Suprapubic skin (tissue), 4 donors: ENCODE data around the gene CDON. TPM values are rescaled to one million over a fixed set of nuclear protein-coding genes. Genes with fewer than 3 reads are reported as not detected.

Source experiments
- DNase-seq, 2 donors: peaks; one replicate each; pipeline ENCODE4 v3.0.0-alpha.2; 2019; ENCODE audit warnings: low spot score in 2 of 2
- H3K27ac ChIP-seq: fragments of 200-600 bp; sonication (generic); one replicate; pipeline ENCODE4 v1.5.1; 2019
- H3K27me3 ChIP-seq: fragments of 200-600 bp; sonication (generic); one replicate; pipeline ENCODE4 v1.5.1; 2019
- H3K36me3 ChIP-seq: fragments of 200-600 bp; sonication (generic); one replicate; pipeline ENCODE4 v1.5.1; 2019
- H3K4me1 ChIP-seq: fragments of 200-600 bp; sonication (generic); one replicate; pipeline ENCODE4 v1.5.1; 2019
- H3K4me3 ChIP-seq: fragments of 200-600 bp; sonication (generic); one replicate; pipeline ENCODE4 v1.5.1; 2019; ENCODE audit warnings: mild to moderate bottlenecking
- H3K9me3 ChIP-seq: fragments of 200-600 bp; sonication (generic); one replicate; pipeline ENCODE4 v1.5.1; 2019
- CTCF ChIP-seq, 2 donors: fragments of 200-600 bp in 1 of 2; fragments of 450-650 bp in 1 of 2; sonication (generic) in 1 of 2; IDR thresholded peaks; one replicate each; pipeline ENCODE4 v1.5.1; 2016 to 2019; ENCODE audit warnings: antibody characterized with exemption in 2 of 2, mild to moderate bottlenecking in 1 of 2, moderate library complexity in 1 of 2
- EP300 ChIP-seq: sonication (generic); formaldehyde crosslinking; IDR thresholded peaks from one replicate; pipeline ENCODE4 v1.6.1; 2017; ENCODE audit warnings: antibody characterized with exemption
- POLR2A ChIP-seq, 2 donors: fragments of 450-650 bp; IDR thresholded peaks; one replicate each; pipeline ENCODE4 v1.6.1; 2017; ENCODE audit warnings: antibody characterized with exemption in 2 of 2, mild to moderate bottlenecking in 2 of 2, moderate library complexity in 2 of 2
- POLR2AphosphoS5 ChIP-seq, 3 donors: sonication (generic); formaldehyde crosslinking; IDR thresholded peaks; one replicate each; pipeline ENCODE4 v1.6.1; 2017; ENCODE audit warnings: antibody characterized with exemption in 3 of 3
- WGBS: methylation state at CpG from one replicate; pipeline ENCODE4 v1.1.5; 2018; 5-methylcytosine and 5-hydroxymethylcytosine counted together
- total RNA-seq, 4 donors: library from RNA; depleted of rRNA; stranded (reverse); fragments of >200 nt; gene quantifications; one replicate each; pipeline ENCODE4 v1.1.0, GENCODE V29; 2016

CDON gene
- total RNA-seq, 4 donors from 2014 or later, result 27.6 to 67.4 (median 43.1) TPM

- TF ChIP-seq POLR2AphosphoS5 (IDR thresholded peaks at IDR 0.05) (no peak), EP300 (no peak), POLR2A (IDR thresholded peaks at IDR 0.05) (no peak), CTCF (IDR thresholded peaks at IDR 0.05) (no peak)
- Histone ChIP-seq H3K4me3 (no peak overlapping the region), H3K36me3 (peaks cover 13% of the 10 kb centered on the region), H3K9me3 (no peaks in the 10 kb centered on the region), H3K27ac (no peak overlapping the region), H3K4me1 (no peaks in the 10 kb centered on the region), H3K27me3 (no peaks in the 10 kb centered on the region)
- WGBS, result 87% methylated on average over 3 of the region's 3 CpGs
- no peak for DNase-seq
Measured at GRCh38 chr11:125977333-125977732, 85.3 kb downstream of the CDON start.

- Histone ChIP-seq H3K4me1 (no peaks in the 10 kb centered on the region), H3K36me3 (peaks cover 9% of the 10 kb centered on the region), H3K9me3 (no peaks in the 10 kb centered on the region), H3K27ac (no peak overlapping the region), H3K4me3 (no peak overlapping the region), H3K27me3 (no peaks in the 10 kb centered on the region)
- TF ChIP-seq EP300, result no peak
- DNase-seq, result no peak
Measured at GRCh38 chr11:125976156-125976555, 86.5 kb downstream of the CDON start.

- no peak overlapping the region for H3K27ac ChIP-seq
- DNase-seq, result no peak
- H3K9me3 ChIP-seq, result no peaks in the 10 kb centered on the region
- no peaks in the 10 kb centered on the region for H3K4me1 ChIP-seq
- no peaks in the 10 kb centered on the region for H3K27me3 ChIP-seq
- WGBS, result 86% methylated on average over 6 of the region's 6 CpGs
- H3K36me3 ChIP-seq, result peaks cover 4% of the 10 kb centered on the region
- TF ChIP-seq CTCF (IDR thresholded peaks at IDR 0.05) (no peak), POLR2AphosphoS5 (IDR thresholded peaks at IDR 0.05) (no peak), EP300 (no peak), POLR2A (IDR thresholded peaks at IDR 0.05) (no peak)
- no peak overlapping the region for H3K4me3 ChIP-seq
Measured at GRCh38 chr11:125975634-125976033, 87.0 kb downstream of the CDON start.

GRCh38 chr11:125974284-125974683, 88.4 kb downstream of the CDON start:
- no peaks in the 10 kb centered on the region for H3K27me3 ChIP-seq
- TF ChIP-seq EP300 (no peak), POLR2A (IDR thresholded peaks at IDR 0.05) (no peak), CTCF (IDR thresholded peaks at IDR 0.05) (no peak), POLR2AphosphoS5 (IDR thresholded peaks at IDR 0.05) (no peak)
- no peaks in the 10 kb centered on the region for H3K4me1 ChIP-seq
- H3K9me3 ChIP-seq, result no peaks in the 10 kb centered on the region
- H3K27ac ChIP-seq, result no peak overlapping the region
- no peak overlapping the region for H3K4me3 ChIP-seq
- DNase-seq, result no peak
- no peaks in the 10 kb centered on the region for H3K36me3 ChIP-seq

GRCh38 chr11:125971618-125972017, 91.0 kb downstream of the CDON start:
- Histone ChIP-seq H3K4me3 (no peak overlapping the region), H3K27ac (no peak overlapping the region), H3K27me3 (no peaks in the 10 kb centered on the region), H3K36me3 (no peaks in the 10 kb centered on the region), H3K4me1 (no peaks in the 10 kb centered on the region), H3K9me3 (no peaks in the 10 kb centered on the region)
- no peak for DNase-seq
- TF ChIP-seq CTCF (IDR thresholded peaks at IDR 0.05) (no peak), EP300 (no peak), POLR2A (IDR thresholded peaks at IDR 0.05) (no peak), POLR2AphosphoS5 (IDR thresholded peaks at IDR 0.05) (no peak)
- 78% methylated on average over 6 of the region's 6 CpGs for WGBS

- Histone ChIP-seq H3K9me3 (no peaks in the 10 kb centered on the region), H3K4me3 (no peak overlapping the region), H3K27me3 (no peaks in the 10 kb centered on the region), H3K27ac (no peak overlapping the region), H3K36me3 (no peaks in the 10 kb centered on the region), H3K4me1 (no peaks in the 10 kb centered on the region)
- DNase-seq, result no peak
- WGBS, result 59% methylated on average over 7 of the region's 7 CpGs
- TF ChIP-seq EP300, result no peak
- TF ChIP-seq POLR2A (IDR thresholded peaks at IDR 0.05), result no peak
- no peak for TF ChIP-seq POLR2AphosphoS5 (IDR thresholded peaks at IDR 0.05)
- no peak for TF ChIP-seq CTCF (IDR thresholded peaks at IDR 0.05)
Measured at GRCh38 chr11:125968354-125968753, 94.3 kb downstream of the CDON start.
